Activated CD8-positive, alpha-beta memory T cell treated with anti-CD3 and anti-CD28 coated beads, Interleukin-2, amount 50 U/mL, for 24 hours (primary cell): ENCODE data around the gene HIP1.
"Not testable (repeated sequence)": the region's sequence is repeated elsewhere in the genome, so short reads cannot be mapped to it uniquely, and the experiment has no call there.

Source experiments
- DNase-seq: peaks from one replicate; pipeline ENCODE4 v3.0.0-alpha.2; 2020; ENCODE audit errors: extremely low read depth

The HIP1 gene

GRCh38 chr7:75739796-75740672 is 1.3 kb upstream of the HIP1 start:
- DNase-seq, result no peak

GRCh38 chr7:75738975-75739795 is 444 bp upstream of the HIP1 start:
- DNase-seq, result peak; percentile 98

GRCh38 chr7:75737856-75738603 is 711 bp downstream of the HIP1 start:
- no peak for DNase-seq

GRCh38 chr7:75735581-75736350 is 3.0 kb downstream of the HIP1 start:
- no peak for DNase-seq

- no peak for DNase-seq
Measured at GRCh38 chr7:75734586-75735458, 3.9 kb downstream of the HIP1 start.

- no peak for DNase-seq
Measured at GRCh38 chr7:75732764-75733630, 5.7 kb downstream of the HIP1 start.

- DNase-seq, result no peak
Measured at GRCh38 chr7:75732016-75732521, 6.7 kb downstream of the HIP1 start.

GRCh38 chr7:75729851-75730274 is 8.9 kb downstream of the HIP1 start:
- DNase-seq, result no peak

GRCh38 chr7:75727881-75728593 is 10.7 kb downstream of the HIP1 start:
- no peak for DNase-seq

- DNase-seq, result not testable (repeated sequence)
Measured at GRCh38 chr7:75727351-75727750, 11.4 kb downstream of the HIP1 start.

- no peak for DNase-seq
Measured at GRCh38 chr7:75725306-75725705, 13.4 kb downstream of the HIP1 start.

GRCh38 chr7:75723444-75723843 is 15.3 kb downstream of the HIP1 start:
- DNase-seq, result no peak

- no peak for DNase-seq
Measured at GRCh38 chr7:75722373-75722772, 16.4 kb downstream of the HIP1 start.

GRCh38 chr7:75721922-75722321 is 16.8 kb downstream of the HIP1 start:
- not testable (repeated sequence) for DNase-seq

GRCh38 chr7:75721426-75721825 is 17.3 kb downstream of the HIP1 start:
- DNase-seq, result no peak

GRCh38 chr7:75719626-75720025 is 19.1 kb downstream of the HIP1 start:
- DNase-seq, result no peak

GRCh38 chr7:75718390-75719031 is 20.2 kb downstream of the HIP1 start:
- DNase-seq, result no peak

GRCh38 chr7:75717746-75718145 is 21.0 kb downstream of the HIP1 start:
- not testable (repeated sequence) for DNase-seq
